HEK293 (cell line): ENCODE data around the gene SLC9C1.

ENCODE experiments used
- CTCF ChIA-PET: fragments of 350-600 bp; formaldehyde crosslinking; extraction: SDS; loops from one replicate; lab custom pipeline; 2021; ENCODE audit warnings: antibody characterized with exemption; lab: Yijun Ruan, JAX
- POLR2A ChIA-PET: fragments of 300-600 bp; formaldehyde crosslinking; extraction: SDS; loops from one replicate; lab custom pipeline; 2020; ENCODE audit warnings: antibody characterized with exemption, inconsistent platforms; lab: Yijun Ruan, JAX
- H3K27ac ChIP-seq: fragments of 200-500 bp; sonication (Bioruptor generic); 2 replicates; pipeline ENCODE4 v1.5.1; 2014; ENCODE audit warnings: low read depth, low read length, control low read depth, inconsistent platforms; ENCODE audit errors: extremely low read depth
- H3K36me3 ChIP-seq, 2 experiments: fragments of 200-500 bp in 1 of 2; sonication (Bioruptor generic) in 1 of 2; 1 replicate in 1 of 2; 2 replicates in 1 of 2; pipeline ENCODE4 v1.5.1; 2014 to 2017; ENCODE audit warnings: inconsistent platforms in 2 of 2, low read length in 2 of 2; ENCODE audit not compliant: control insufficient read depth in 2 of 2, insufficient read depth in 1 of 2
- H3K4me1 ChIP-seq: fragments of 200-500 bp; sonication (Bioruptor generic); 2 replicates; pipeline ENCODE4 v1.5.1; 2014; ENCODE audit warnings: mild to moderate bottlenecking, low read length, inconsistent platforms; ENCODE audit not compliant: control insufficient read depth, insufficient read depth
- H3K4me3 ChIP-seq: 2 replicates; pipeline ENCODE4 v1.5.1; 2011; ENCODE audit warnings: low read depth, mild to moderate bottlenecking, control low read depth, low read length, moderate library complexity
- H3K9me3 ChIP-seq: fragments of 200-500 bp; sonication (Bioruptor generic); 2 replicates; pipeline ENCODE4 v1.5.1; 2014; ENCODE audit warnings: low read depth, low read length, inconsistent platforms; ENCODE audit not compliant: control insufficient read depth, insufficient read depth
- BCL11B ChIP-seq: fragments of 450-650 bp; formaldehyde crosslinking; IDR thresholded peaks from 2 replicates; pipeline ENCODE4 v1.5.1; 2016; ENCODE audit warnings: low read depth, missing biosample characterization, missing genetic modification characterization
- GLI2 ChIP-seq: fragments of 450-650 bp; formaldehyde crosslinking; IDR thresholded peaks from 2 replicates; pipeline ENCODE4; 2017; ENCODE audit warnings: missing biosample characterization, missing genetic modification characterization, low read depth, borderline replicate concordance
- GLI4 ChIP-seq: fragments of 450-650 bp; formaldehyde crosslinking; IDR thresholded peaks from 2 replicates; pipeline ENCODE4 v1.5.1; 2016; ENCODE audit warnings: missing biosample characterization, missing genetic modification characterization
- HOXA7 ChIP-seq: sonication (generic); formaldehyde crosslinking; IDR thresholded peaks from 2 replicates; pipeline ENCODE4 v1.8.1; 2022; ENCODE audit warnings: missing genetic modification reagents, borderline replicate concordance
- KLF8 ChIP-seq: fragments of 450-650 bp; formaldehyde crosslinking; IDR thresholded peaks from 2 replicates; pipeline ENCODE4 v1.5.1; 2016; ENCODE audit warnings: missing biosample characterization, missing genetic modification characterization
- SALL2 ChIP-seq: fragments of 450-650 bp; formaldehyde crosslinking; IDR thresholded peaks from 2 replicates; pipeline ENCODE4 v1.5.0; 2017; ENCODE audit warnings: missing biosample characterization, mild to moderate bottlenecking, missing genetic modification characterization, borderline replicate concordance
- ZBTB17 ChIP-seq: fragments of 450-650 bp; formaldehyde crosslinking; IDR thresholded peaks from 2 replicates; pipeline ENCODE4 v1.5.1; 2016; ENCODE audit warnings: missing biosample characterization, missing genetic modification characterization
- ZFP3 ChIP-seq: fragments of 450-650 bp; formaldehyde crosslinking; IDR thresholded peaks from 2 replicates; pipeline ENCODE4 v1.5.1; 2016; ENCODE audit warnings: low read depth, missing biosample characterization, missing genetic modification characterization
- ZIC2 ChIP-seq: fragments of 450-650 bp; formaldehyde crosslinking; IDR thresholded peaks from 2 replicates; pipeline ENCODE4 v1.5.1; 2016; ENCODE audit warnings: missing biosample characterization, missing genetic modification characterization
- ZNF132 ChIP-seq: fragments of 450-650 bp; formaldehyde crosslinking; IDR thresholded peaks from 2 replicates; pipeline ENCODE4 v1.5.1; 2017; ENCODE audit warnings: missing biosample characterization, missing genetic modification characterization, borderline replicate concordance
- ZNF133 ChIP-seq: fragments of 450-650 bp; formaldehyde crosslinking; IDR thresholded peaks from 2 replicates; pipeline ENCODE4 v1.5.1; 2016; ENCODE audit warnings: missing biosample characterization, missing genetic modification characterization
- ZNF354C ChIP-seq: fragments of 450-650 bp; formaldehyde crosslinking; IDR thresholded peaks from 2 replicates; pipeline ENCODE4 v1.5.1; 2016; ENCODE audit warnings: missing biosample characterization, missing genetic modification characterization, low read depth, borderline replicate concordance
- ZNF366 ChIP-seq: fragments of 450-650 bp; formaldehyde crosslinking; conservative IDR thresholded peaks from 2 replicates; pipeline ENCODE4 v1.5.1; 2016; ENCODE audit warnings: missing biosample characterization, missing genetic modification characterization
- ZNF48 ChIP-seq: fragments of 450-650 bp; formaldehyde crosslinking; IDR thresholded peaks from 2 replicates; pipeline ENCODE4 v1.5.1; 2016; ENCODE audit warnings: missing biosample characterization, missing genetic modification characterization
- ZNF513 ChIP-seq: fragments of 450-650 bp; IDR thresholded peaks from 2 replicates; pipeline ENCODE4 v1.5.1; 2018; ENCODE audit warnings: missing biosample characterization, missing genetic modification characterization
- ZNF514 ChIP-seq: fragments of 450-650 bp; formaldehyde crosslinking; IDR thresholded peaks from 2 replicates; pipeline ENCODE4 v1.5.1; 2016; ENCODE audit warnings: missing biosample characterization, missing genetic modification characterization
- ZNF530 ChIP-seq: fragments of 450-650 bp; formaldehyde crosslinking; IDR thresholded peaks from 2 replicates; pipeline ENCODE4 v1.5.1; 2016; ENCODE audit warnings: low read depth, missing biosample characterization, missing genetic modification characterization
- ZNF555 ChIP-seq: fragments of 450-650 bp; formaldehyde crosslinking; conservative IDR thresholded peaks from 2 replicates; pipeline ENCODE4 v1.5.1; 2017; ENCODE audit warnings: missing biosample characterization, mild to moderate bottlenecking, missing genetic modification characterization, inconsistent platforms
- ZNF645 ChIP-seq: fragments of 450-650 bp; formaldehyde crosslinking; IDR thresholded peaks from 2 replicates; pipeline ENCODE4; 2016; ENCODE audit warnings: missing biosample characterization, missing genetic modification characterization
- ZNF768 ChIP-seq: fragments of 450-650 bp; formaldehyde crosslinking; IDR thresholded peaks from 2 replicates; pipeline ENCODE4 v1.5.1; 2018; ENCODE audit warnings: missing biosample characterization, mild to moderate bottlenecking, missing genetic modification characterization
- ZNF776 ChIP-seq: fragments of 450-650 bp; formaldehyde crosslinking; IDR thresholded peaks from 2 replicates; pipeline ENCODE4 v1.5.0; 2017; ENCODE audit warnings: missing biosample characterization, missing genetic modification characterization, borderline replicate concordance
- ZNF791 ChIP-seq: fragments of 450-650 bp; formaldehyde crosslinking; IDR thresholded peaks from 2 replicates; pipeline ENCODE4 v1.5.1; 2016; ENCODE audit warnings: missing biosample characterization, missing genetic modification characterization
- ZNF843 ChIP-seq: fragments of 450-650 bp; formaldehyde crosslinking; IDR thresholded peaks from 2 replicates; pipeline ENCODE4 v1.5.1; 2016; ENCODE audit warnings: missing biosample characterization, missing genetic modification characterization
- ZSCAN18 ChIP-seq: fragments of 450-650 bp; formaldehyde crosslinking; IDR thresholded peaks from 2 replicates; pipeline ENCODE4 v1.5.1; 2016; ENCODE audit warnings: missing biosample characterization, missing genetic modification characterization
- ZXDB ChIP-seq: fragments of 450-650 bp; formaldehyde crosslinking; IDR thresholded peaks from 2 replicates; pipeline ENCODE4 v1.5.1; 2016; ENCODE audit warnings: missing biosample characterization, missing genetic modification characterization
- TF ChIP-seq, protein P1 (sequence below): fragments of 450-650 bp; formaldehyde crosslinking; IDR thresholded peaks from 2 replicates; pipeline ENCODE4 v1.5.1; 2016; ENCODE audit warnings: missing biosample characterization, missing genetic modification characterization

The SLC9C1 gene

DNA sequence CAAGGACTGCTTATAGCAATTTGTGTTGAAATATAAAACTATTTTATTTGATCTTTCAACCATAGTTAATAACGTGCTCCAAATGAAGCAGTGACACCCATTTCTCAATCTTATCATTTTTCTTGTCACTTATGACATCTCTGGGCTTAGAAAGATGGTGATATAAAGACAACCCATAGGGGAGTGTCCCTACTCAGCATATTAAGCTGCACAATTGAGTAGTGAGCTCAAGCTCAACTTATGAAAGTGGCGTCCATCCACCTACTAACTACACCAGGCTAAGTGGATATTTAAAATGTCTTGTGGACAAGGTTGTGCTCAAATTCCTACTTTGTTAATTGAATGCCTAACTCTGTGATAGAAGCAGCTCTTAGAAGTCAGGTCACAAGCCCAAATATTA is 46.7 kb downstream of the SLC9C1 start (continued):
- TF ChIP-seq ZNF366 (tag by site-specific recombination) (no peak), ZNF354C (tag by site-specific recombination) (no peak), ZNF132 (tag by site-specific recombination) (no peak), KLF8 (tag by site-specific recombination) (no peak), ZNF513 (tag by site-specific recombination) (no peak), SALL2 (no peak), ZNF645 (tag by site-specific recombination) (no peak), ZSCAN18 (tag by site-specific recombination) (no peak), HOXA7 (no peak), ZNF530 (tag by site-specific recombination) (no peak)
- TF ChIP-seq, protein P1, sequence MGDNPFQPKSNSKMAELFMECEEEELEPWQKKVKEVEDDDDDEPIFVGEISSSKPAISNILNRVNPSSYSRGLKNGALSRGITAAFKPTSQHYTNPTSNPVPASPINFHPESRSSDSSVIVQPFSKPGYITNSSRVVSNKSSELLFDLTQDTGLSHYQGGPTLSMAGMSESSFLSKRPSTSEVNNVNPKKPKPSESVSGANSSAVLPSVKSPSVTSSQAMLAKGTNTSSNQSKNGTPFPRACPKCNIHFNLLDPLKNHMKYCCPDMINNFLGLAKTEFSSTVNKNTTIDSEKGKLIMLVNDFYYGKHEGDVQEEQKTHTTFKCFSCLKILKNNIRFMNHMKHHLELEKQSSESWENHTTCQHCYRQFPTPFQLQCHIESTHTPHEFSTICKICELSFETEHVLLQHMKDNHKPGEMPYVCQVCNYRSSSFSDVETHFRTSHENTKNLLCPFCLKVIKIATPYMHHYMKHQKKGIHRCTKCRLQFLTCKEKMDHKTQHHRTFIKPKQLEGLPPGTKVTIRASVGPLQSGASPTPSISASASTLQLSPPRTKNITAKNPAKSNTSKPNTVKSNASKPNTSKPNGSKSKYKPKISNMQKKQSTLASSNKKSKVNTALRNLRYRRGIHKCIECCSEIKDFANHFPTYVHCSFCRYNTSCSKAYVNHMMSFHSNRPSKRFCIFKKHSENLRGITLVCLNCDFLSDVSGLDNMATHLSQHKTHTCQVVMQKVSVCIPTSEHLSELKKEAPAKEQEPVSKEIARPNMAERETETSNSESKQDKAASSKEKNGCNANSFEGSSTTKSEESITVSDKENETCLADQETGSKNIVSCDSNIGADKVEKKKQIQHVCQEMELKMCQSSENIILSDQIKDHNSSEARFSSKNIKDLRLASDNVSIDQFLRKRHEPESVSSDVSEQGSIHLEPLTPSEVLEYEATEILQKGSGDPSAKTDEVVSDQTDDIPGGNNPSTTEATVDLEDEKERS = no peak

GRCh38 chr3:112233083-112233482 is 60.9 kb downstream of the SLC9C1 start:
- Histone ChIP-seq H3K36me3 (no peaks in the 10 kb centered on the region), H3K9me3 (no peaks in the 10 kb centered on the region), H3K27ac (no peak overlapping the region), H3K4me3 (no peak overlapping the region), H3K4me1 (no peaks in the 10 kb centered on the region)
- POLR2A ChIA-PET = no interaction called here
- CTCF ChIA-PET = no interaction called here
- TF ChIP-seq ZNF48 (tag by site-specific recombination) (no peak), ZNF776 (tag by site-specific recombination) (no peak), ZNF133 (no peak), GLI4 (tag by site-specific recombination) (no peak), ZNF768 (tag by site-specific recombination) (no peak), ZBTB17 (tag by site-specific recombination) (no peak)
- TF ChIP-seq, all 188 proteins: peak for 0

DNA sequence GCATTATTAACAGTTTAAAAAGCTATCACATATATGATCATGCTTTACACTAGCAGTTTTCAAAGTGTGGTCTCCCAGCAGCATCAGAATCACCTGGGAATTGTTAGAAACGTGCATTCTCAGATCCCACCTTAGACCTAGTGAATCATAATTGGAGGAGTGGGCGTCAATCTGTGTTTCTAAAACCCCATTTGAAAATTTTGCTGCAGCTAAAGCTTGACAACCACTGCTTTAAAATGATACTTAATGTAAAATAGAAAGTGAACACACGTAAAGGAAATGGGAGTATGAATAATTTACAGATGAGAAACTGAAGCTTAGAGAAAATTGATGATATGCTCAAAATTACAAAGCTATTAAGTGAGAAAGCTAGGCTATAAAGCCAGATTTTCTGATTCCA is 62.3 kb downstream of the SLC9C1 start:
- no peak overlapping the region for H3K4me3 ChIP-seq
- no peaks in the 10 kb centered on the region for H3K36me3 ChIP-seq
- CTCF ChIA-PET = interaction anchor here (0.7 kb wide), 1 partner anchor 150 kb away, joined by 3 read pairs; no protein-coding TSS in a partner anchor
- no peaks in the 10 kb centered on the region for H3K4me1 ChIP-seq
- no peak for TF ChIP-seq ZXDB (tag by site-specific recombination)
- no peak for TF ChIP-seq ZNF843
- no peak for TF ChIP-seq ZNF555
- TF ChIP-seq ZNF514 (tag by site-specific recombination) = no peak
- no peak for TF ChIP-seq ZIC2
- TF ChIP-seq ZNF791 (tag by site-specific recombination) = no peak
- no peak for TF ChIP-seq ZFP3
- no peak for TF ChIP-seq BCL11B
- no peak for TF ChIP-seq GLI2 (tag by site-specific recombination)
- no peaks in the 10 kb centered on the region for H3K9me3 ChIP-seq
- H3K27ac ChIP-seq = no peak overlapping the region
- POLR2A ChIA-PET = no interaction called here
